IMR-90 (cell line): ENCODE measurements around the gene RNASE4. TPM values are rescaled to one million over a fixed set of nuclear protein-coding genes. Genes with fewer than 3 reads are reported as not detected.

Experiments used
- ATAC-seq: fragments of 200-7000 bp; cut with Tn5 transposase; 2 replicates; pipeline ENCODE4 v1.9.1; 2020; ENCODE audit warnings: low read depth, mild to moderate bottlenecking, moderate library complexity
- BruUV-seq: library from RNA; stranded (reverse); fragments of 400-500 nt; replicated peaks from 2 replicates; lab custom pipeline; 2021; lab: Mats Ljungman, UMichigan
- CTCF ChIA-PET: fragments of 300-600 bp; formaldehyde crosslinking; extraction: SDS; loops from one replicate; lab custom pipeline; 2021; ENCODE audit warnings: antibody characterized with exemption; lab: Yijun Ruan, JAX
- POLR2A ChIA-PET: fragments of 300-600 bp; sonication (Branson Sonifier 250); formaldehyde crosslinking; loops from one replicate; lab custom pipeline; 2022; ENCODE audit warnings: antibody characterized with exemption; ENCODE audit not compliant: unreplicated experiment; lab: Charles Lee
- DNase-seq: peaks from one replicate; pipeline ENCODE4 v3.0.0; 2013
- H2AFZ ChIP-seq: replicated peaks from 2 replicates; pipeline ENCODE3; 2013; ENCODE audit warnings: low read length, mild to moderate bottlenecking; ENCODE audit not compliant: poor library complexity
- H2AK5ac ChIP-seq: 2 replicates; pipeline ENCODE4 v1.6.1; 2013; ENCODE audit warnings: low read depth, low read length, inconsistent platforms
- H2AK9ac ChIP-seq: replicated peaks from 2 replicates; pipeline ENCODE3; 2013; ENCODE audit warnings: mild to moderate bottlenecking, low read depth, low read length, moderate library complexity; ENCODE audit not compliant: poor library complexity
- H2BK120ac ChIP-seq: 2 replicates; pipeline ENCODE4 v1.6.1; 2013; ENCODE audit warnings: low read depth, low read length, inconsistent platforms
- H2BK15ac ChIP-seq: 3 replicates; pipeline ENCODE4 v1.6.1; 2013; ENCODE audit warnings: low read depth, low read length, inconsistent platforms
- H2BK20ac ChIP-seq: 2 replicates; pipeline ENCODE4 v1.6.1; 2013; ENCODE audit warnings: low read depth, mild to moderate bottlenecking, inconsistent platforms, low read length, moderate library complexity
- H2BK5ac ChIP-seq: 2 replicates; pipeline ENCODE4 v1.6.1; 2013; ENCODE audit warnings: mild to moderate bottlenecking, low read depth, low read length, inconsistent platforms; ENCODE audit not compliant: poor library complexity, severe bottlenecking
- H3K14ac ChIP-seq: replicated peaks from 2 replicates; pipeline ENCODE4 v1.6.1; 2013; ENCODE audit warnings: low read depth, low read length, inconsistent platforms
- H3K18ac ChIP-seq: 2 replicates; pipeline ENCODE4 v1.6.1; 2013; ENCODE audit warnings: low read depth, low read length, control low read depth
- H3K23ac ChIP-seq: 2 replicates; pipeline ENCODE4 v1.6.1; 2013; ENCODE audit warnings: low read depth, low read length, inconsistent platforms
- H3K27ac ChIP-seq: 2 replicates; pipeline ENCODE4 v1.5.1; 2013; ENCODE audit warnings: mild to moderate bottlenecking, control low read depth, low read length; ENCODE audit not compliant: insufficient read depth
- H3K27me3 ChIP-seq: 2 replicates; pipeline ENCODE4 v1.6.1; 2013; ENCODE audit warnings: low read length; ENCODE audit not compliant: control insufficient read depth, insufficient read depth
- H3K36me3 ChIP-seq: 2 replicates; pipeline ENCODE4 v1.6.1; 2013; ENCODE audit warnings: low read length, mixed read lengths; ENCODE audit not compliant: control insufficient read depth, insufficient read depth
- H3K4ac ChIP-seq: 2 replicates; pipeline ENCODE4 v1.6.1; 2013; ENCODE audit warnings: low read depth, low read length, inconsistent platforms
- H3K4me1 ChIP-seq: 2 replicates; pipeline ENCODE4 v1.6.1; 2013; ENCODE audit warnings: low read length, mixed read lengths; ENCODE audit not compliant: control insufficient read depth, insufficient read depth
- H3K4me2 ChIP-seq: 2 replicates; pipeline ENCODE4 v1.6.1; 2013; ENCODE audit warnings: low read depth, mild to moderate bottlenecking, control low read depth, low read length, moderate library complexity
- H3K4me3 ChIP-seq: 2 replicates; pipeline ENCODE4 v1.5.1; 2013; ENCODE audit warnings: low read depth, mild to moderate bottlenecking, control low read depth, low read length, moderate library complexity; ENCODE audit not compliant: insufficient read depth
- H3K56ac ChIP-seq: 2 replicates; pipeline ENCODE4 v1.6.1; 2013; ENCODE audit warnings: low read length, inconsistent platforms; ENCODE audit not compliant: insufficient read depth; ENCODE audit errors: extremely low read depth
- H3K79me1 ChIP-seq, 2 experiments: 2 replicates each; pipeline ENCODE4 v1.6.1; 2013; ENCODE audit warnings: low read length in 2 of 2, inconsistent platforms in 1 of 2, low read depth in 1 of 2
- H3K9ac ChIP-seq: 2 replicates; pipeline ENCODE4 v1.6.1; 2013; ENCODE audit warnings: low read depth, low read length, control low read depth
- H3K9me1 ChIP-seq: 2 replicates; pipeline ENCODE4 v1.6.1; 2013; ENCODE audit warnings: low read length, inconsistent platforms; ENCODE audit not compliant: insufficient read depth
- H3K9me3 ChIP-seq: 2 replicates; pipeline ENCODE4 v1.6.1; 2013; ENCODE audit warnings: low read length; ENCODE audit not compliant: control insufficient read depth, insufficient read depth
- H4K20me1 ChIP-seq: 2 replicates; pipeline ENCODE4 v1.6.1; 2013; ENCODE audit warnings: low read length, inconsistent platforms; ENCODE audit not compliant: insufficient read depth
- H4K5ac ChIP-seq: 2 replicates; pipeline ENCODE4 v1.6.1; 2013; ENCODE audit warnings: mild to moderate bottlenecking, low read depth, low read length, control low read depth
- H4K8ac ChIP-seq, 2 experiments: 2 replicates each; pipeline ENCODE4 v1.6.1; 2013; ENCODE audit warnings: low read depth in 2 of 2, low read length in 2 of 2, control low read depth in 1 of 2, inconsistent platforms in 1 of 2
- H4K91ac ChIP-seq: 2 replicates; pipeline ENCODE4 v1.6.1; 2013; ENCODE audit warnings: low read depth, low read length, inconsistent platforms; ENCODE audit not compliant: insufficient read depth
- MAZ ChIP-seq: IDR thresholded peaks from 2 replicates; pipeline ENCODE4 v1.6.1; 2012; ENCODE audit warnings: low read depth, mild to moderate bottlenecking, low read length, improper control_type of control experiment, moderate library complexity, borderline replicate concordance
- WGBS, 2 experiments: methylation state at CpG; one replicate each; pipeline versions ENCODE4 v1.1.5 to v1.1.7; 2013; ENCODE audit warnings: missing lambda C conversion rate in 2 of 2; ENCODE audit not compliant: insufficient read length in 1 of 2; ENCODE audit errors: extremely low coverage in 2 of 2; 5-methylcytosine and 5-hydroxymethylcytosine counted together
- dilution Hi-C: fragments of 300-500 bp; cut with HindIII; formaldehyde crosslinking; loops from one replicate; pipeline ENCODE4 v1.14.3; 2018; ENCODE audit warnings: low sequenced_read_pairs; ENCODE audit not compliant: unreplicated experiment
- in situ Hi-C: fragments of 300-500 bp; cut with MboI; formaldehyde crosslinking; loops from 3 replicates; pipeline ENCODE4 v1.14.3; 2019; ENCODE audit warnings: low sequenced_read_pairs, inconsistent platforms, mixed read lengths
- intact Hi-C: fragments of 100-400 bp; cut with micrococcal nuclease; formaldehyde crosslinking; loops from 2 replicates; pipeline ENCODE4 v1.10.0; 2022
- polyA plus RNA-seq, 3 experiments: library from polyadenylated mRNA; depleted of rRNA; stranded (reverse); fragments of >200 nt; gene quantifications; 2 replicates each; pipeline ENCODE4 v1.2.3, GENCODE V29; 2012; ENCODE audit warnings: low replicate concordance in 1 of 3
- total RNA-seq: library from RNA; depleted of rRNA; stranded (reverse); fragments of >200 nt; gene quantifications from 2 replicates; pipeline ENCODE4 v1.2.3, GENCODE V29; 2012

Gene RNASE4
- total and polyA plus RNA-seq, 2 of the 4 experiments (the other 2 are of a cell fraction), result 10.4 to 11.6 TPM

- no peak overlapping the region for H3K4me3 ChIP-seq
- no peak overlapping the region for H4K5ac ChIP-seq
- WGBS, 2 experiments, result no CpG with 5 or more reads among the region's 2 CpGs
- H4K91ac ChIP-seq, result no peak overlapping the region
- no peak overlapping the region for H2BK15ac ChIP-seq
- H3K36me3 ChIP-seq, result no peaks in the 10 kb centered on the region
- H2BK120ac ChIP-seq, result no peak overlapping the region
- no peak overlapping the region for H2AFZ ChIP-seq
- no peak overlapping the region for H3K56ac ChIP-seq
- dilution Hi-C loops (loop anchor here (25.0 kb wide), 1 partner anchor 124 kb away; no protein-coding TSS in a partner anchor), in situ Hi-C loops (no loop called here), intact Hi-C loops (no loop called here)
- ATAC-seq, result no peak
- H3K9me1 ChIP-seq, result no peaks in the 10 kb centered on the region
- no peak overlapping the region for H3K23ac ChIP-seq
- H3K4ac ChIP-seq, result no peak overlapping the region
- DNase-seq, result no peak
- no peak overlapping the region for H3K18ac ChIP-seq
- H2AK5ac ChIP-seq, result no peak overlapping the region
- peaks cover 16% of the 10 kb centered on the region for H3K27me3 ChIP-seq
- no peak for TF ChIP-seq MAZ
- H3K14ac ChIP-seq, result no peak overlapping the region
- no peak overlapping the region for H2BK20ac ChIP-seq
- H3K27ac ChIP-seq, result no peak overlapping the region
- H2BK5ac ChIP-seq, result no peak overlapping the region
- no peak overlapping the region for H2AK9ac ChIP-seq
- no peak overlapping the region for H4K8ac ChIP-seq
- no peaks in the 10 kb centered on the region for H3K9me3 ChIP-seq
- POLR2A ChIA-PET, result no interaction called here
- no peaks in the 10 kb centered on the region for H4K20me1 ChIP-seq
- CTCF ChIA-PET, result no interaction called here
- H3K79me1 ChIP-seq, result no peaks in the 10 kb centered on the region
- H3K4me1 ChIP-seq, result no peaks in the 10 kb centered on the region
- H3K4me2 ChIP-seq, result no peak overlapping the region
- no peak overlapping the region for H3K9ac ChIP-seq
- BruUV-seq, result no TSS peak
These were observed 23.2 kb upstream of the RNASE4 start for GRCh38 chr14:20661197-20661596.
